A673 (cell line): Measurements from ENCODE around the gene B3GALNT2.

Source experiments
- CTCF ChIP-seq: fragments of 300-800, 200-600 bp; sonication (generic); conservative IDR thresholded peaks from 2 replicates; pipeline ENCODE4 v1.5.1; 2017; ENCODE audit warnings: low read depth, mild to moderate bottlenecking, antibody characterized with exemption, low read length, moderate library complexity, mixed read lengths
- EZH2 ChIP-seq: fragments of 200-600 bp; sonication (generic); IDR thresholded peaks from 2 replicates; pipeline ENCODE4 v1.6.1; 2017; ENCODE audit warnings: borderline replicate concordance, low read depth, mild to moderate bottlenecking, mixed read lengths, antibody characterized with exemption, low read length; ENCODE audit not compliant: poor library complexity, severe bottlenecking

- no peak for TF ChIP-seq CTCF
- no peak for TF ChIP-seq EZH2
These were observed 95.0 kb downstream of the B3GALNT2 start for GRCh38 chr1:235409042-235409820.
